ENCODE results near the gene EXOC2. TPM values are rescaled to one million over a fixed set of nuclear protein-coding genes. Genes with fewer than 3 reads are reported as not detected.
"Not testable (repeated sequence)": the region's sequence is repeated elsewhere in the genome, so short reads cannot be mapped to it uniquely, and the experiment has no call there.

EXOC2 gene
- total RNA-seq, 1 experiment from 2014 or later: 39.0 TPM

GRCh38 chr6:583635-584034, 109.3 kb downstream of the EXOC2 start:
- DNase-seq (ENCODE audit: low spot score): no peak

GRCh38 chr6:583116-583515, 109.8 kb downstream of the EXOC2 start:
- no peak for DNase-seq (ENCODE audit: low spot score)

- no peak for DNase-seq (ENCODE audit: low spot score)
Observed at GRCh38 chr6:582370-582769, 110.6 kb downstream of the EXOC2 start.

GRCh38 chr6:579339-579738, 113.6 kb downstream of the EXOC2 start:
- DNase-seq (ENCODE audit: low spot score): peak; percentile 22

DNA sequence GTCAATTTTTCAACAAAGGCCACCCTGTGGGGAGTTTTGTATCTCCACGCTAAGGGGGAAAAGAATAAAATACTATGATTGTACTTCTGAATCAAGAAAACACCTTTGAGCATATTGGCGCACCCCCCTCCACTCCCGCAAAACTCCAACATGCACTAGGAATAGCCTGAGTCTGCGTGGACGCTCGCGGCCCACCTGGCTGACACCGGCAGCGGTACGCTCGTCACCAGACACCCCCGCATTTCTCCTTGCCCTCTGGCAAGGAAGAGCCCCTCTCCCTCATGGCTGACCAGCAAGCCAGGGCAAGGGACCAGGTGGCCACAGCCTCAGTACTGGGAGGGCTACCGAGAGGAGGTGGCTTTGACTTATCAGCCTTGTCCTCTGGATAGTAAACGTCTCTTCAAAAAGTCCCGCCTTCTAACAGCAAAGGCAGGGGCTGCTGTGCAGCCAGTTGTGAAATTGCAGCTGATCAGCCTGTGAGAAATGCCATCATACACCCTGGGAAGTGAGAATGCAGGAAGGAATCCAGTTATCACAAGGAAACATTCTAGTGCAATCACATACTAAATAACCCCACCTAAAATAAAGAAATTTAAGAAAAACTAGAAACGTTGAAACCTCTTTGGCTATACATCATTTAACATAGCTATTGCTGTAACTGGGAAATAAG, 120.2 kb downstream of the EXOC2 start:
- no peak for DNase-seq (ENCODE audit: low spot score)

- DNase-seq (ENCODE audit: low spot score): no peak
Observed at GRCh38 chr6:571892-572291, 121.0 kb downstream of the EXOC2 start.

GRCh38 chr6:570825-571224, 122.1 kb downstream of the EXOC2 start:
- no peak for DNase-seq (ENCODE audit: low spot score)

DNA sequence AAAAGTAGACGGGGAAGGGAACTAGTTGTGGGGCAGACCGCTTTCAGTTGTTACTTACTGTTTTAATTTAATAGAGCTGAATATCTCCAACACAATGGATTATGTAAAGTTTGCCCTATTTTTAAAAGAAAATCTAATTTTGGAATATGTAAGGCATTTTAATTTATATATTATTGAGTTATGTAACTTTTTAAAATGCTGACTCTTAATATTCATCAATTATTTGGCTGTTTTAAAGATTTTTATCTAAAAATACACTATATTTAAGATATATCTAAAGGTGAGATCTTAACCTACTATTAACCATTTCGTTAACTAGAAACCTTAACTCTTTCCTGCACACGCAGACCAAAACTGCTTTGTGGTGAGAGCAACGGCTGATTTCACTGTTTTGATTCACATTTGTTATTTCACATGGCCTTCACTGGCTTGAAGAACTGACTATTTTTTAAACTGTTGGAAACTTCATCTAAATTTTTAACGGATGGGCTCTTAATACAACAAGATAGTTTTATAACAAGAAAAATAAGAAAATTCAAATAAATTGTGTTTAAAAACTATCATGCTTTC, 123.9 kb downstream of the EXOC2 start:
- DNase-seq (ENCODE audit: low spot score): no peak

GRCh38 chr6:568085-568484, 124.9 kb downstream of the EXOC2 start:
- DNase-seq (ENCODE audit: low spot score): no peak

DNA sequence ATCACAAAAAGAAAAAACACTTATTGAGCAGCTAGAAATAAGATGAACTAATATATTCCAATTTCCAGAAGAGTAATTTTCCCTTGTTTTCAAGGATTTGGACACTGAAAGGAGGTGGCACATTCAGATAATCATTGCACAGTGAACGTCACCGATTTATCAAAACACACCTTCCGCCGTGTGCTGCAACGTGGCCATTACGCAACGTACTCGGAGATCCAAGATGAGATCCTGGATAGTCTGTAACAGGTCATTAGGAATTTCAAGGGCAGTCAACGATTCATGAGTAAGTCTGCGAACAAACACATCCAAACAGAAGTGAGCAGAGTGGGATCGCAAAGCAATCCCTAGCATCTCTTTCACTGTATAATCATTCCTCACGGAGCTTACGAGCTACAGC, 129.1 kb downstream of the EXOC2 start:
- DNase-seq (ENCODE audit: low spot score): no peak

- DNase-seq (ENCODE audit: low spot score): no peak
Observed at GRCh38 chr6:562052-562676, 130.8 kb downstream of the EXOC2 start.

GRCh38 chr6:561335-561734, 131.6 kb downstream of the EXOC2 start:
- not testable (repeated sequence) for DNase-seq (ENCODE audit: low spot score)

DNA sequence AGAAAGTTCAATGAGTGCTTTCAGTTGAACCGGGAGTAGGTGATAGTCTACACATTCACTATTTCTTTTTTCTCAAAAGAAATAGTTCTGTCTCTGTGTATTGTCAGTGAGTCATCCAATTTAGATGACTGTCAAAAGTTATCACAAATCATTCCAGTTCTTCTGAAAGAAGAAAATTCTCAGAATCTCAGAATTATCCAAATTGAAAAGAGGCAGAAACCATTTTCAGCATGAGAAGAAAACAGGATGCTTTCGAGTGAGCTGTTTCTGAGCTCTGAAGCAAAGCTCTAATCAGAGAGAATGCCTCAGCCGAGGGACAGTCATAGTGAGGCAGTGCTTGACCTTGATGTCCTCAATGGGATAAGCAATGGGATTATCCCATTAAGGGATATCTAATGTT, 134.0 kb downstream of the EXOC2 start:
- DNase-seq (ENCODE audit: low spot score): no peak

DNA sequence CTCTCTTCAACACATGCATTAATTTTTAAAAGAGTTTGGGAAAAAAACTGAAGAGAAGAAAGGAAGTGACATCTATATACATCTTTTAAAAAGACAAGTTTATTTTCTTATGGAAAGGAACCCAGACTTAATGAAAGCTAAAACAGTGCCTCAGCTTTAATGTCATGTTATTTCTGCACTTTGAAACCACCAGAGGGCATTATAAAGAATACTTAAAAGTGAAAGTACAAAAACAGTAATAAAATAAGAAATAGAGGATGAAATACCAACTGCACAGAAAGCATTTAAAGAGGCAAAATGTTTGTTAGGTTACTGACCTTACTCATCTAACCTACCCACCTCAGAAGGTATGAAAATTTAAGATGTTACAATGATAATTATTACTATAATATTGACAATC, 134.8 kb downstream of the EXOC2 start:
- no peak for DNase-seq (ENCODE audit: low spot score)

- no peak for DNase-seq (ENCODE audit: low spot score)
Observed at GRCh38 chr6:551829-552350, 141.0 kb downstream of the EXOC2 start.

DNA sequence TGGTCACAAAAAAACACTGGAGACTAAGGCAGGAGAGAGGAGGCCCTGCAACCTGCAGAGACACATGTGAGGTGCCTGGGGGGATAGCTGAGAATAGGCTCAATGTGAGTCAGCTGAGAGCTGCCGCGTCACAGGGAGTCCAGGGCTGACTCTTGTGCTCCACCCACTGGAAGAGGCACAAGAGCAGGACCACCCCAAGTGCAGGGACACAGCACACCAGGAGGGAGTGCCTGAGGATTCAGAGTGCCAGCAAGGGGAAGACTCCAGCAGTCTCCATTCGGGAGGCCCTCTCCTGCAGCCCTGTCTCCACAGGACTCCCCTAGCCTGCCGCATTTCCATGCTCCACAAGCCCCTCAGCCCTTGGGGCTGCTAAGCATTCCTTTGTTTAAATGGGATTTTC, 141.5 kb downstream of the EXOC2 start:
- peak; percentile 72 for DNase-seq (ENCODE audit: low spot score)

- no peak for DNase-seq (ENCODE audit: low spot score)
Observed at GRCh38 chr6:549906-550305, 143.0 kb downstream of the EXOC2 start.

GRCh38 chr6:548517-548916, 144.4 kb downstream of the EXOC2 start:
- no peak for DNase-seq (ENCODE audit: low spot score)

GRCh38 chr6:548091-548490, 144.8 kb downstream of the EXOC2 start:
- no peak for DNase-seq (ENCODE audit: low spot score)

DNA sequence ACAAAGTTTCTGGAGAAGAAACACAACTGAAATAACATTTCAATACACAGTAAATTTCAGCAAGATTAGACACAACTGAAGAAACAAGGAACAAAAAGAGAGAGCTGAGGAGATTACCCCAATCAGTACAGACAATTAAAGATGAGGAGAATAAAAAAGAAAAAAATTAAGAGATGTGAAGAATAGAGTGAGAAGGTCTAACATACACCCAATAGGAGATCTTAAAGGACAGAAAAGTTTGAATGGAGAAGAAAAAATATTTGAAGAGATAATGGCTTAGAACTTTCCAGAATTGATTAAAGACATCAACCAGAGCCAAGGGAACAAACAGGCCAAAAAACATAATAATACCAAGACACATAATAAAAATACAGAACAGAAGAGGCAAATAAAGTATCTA, 152.4 kb downstream of the EXOC2 start:
- DNase-seq (ENCODE audit: low spot score): no peak

- DNase-seq (ENCODE audit: low spot score): no peak
Observed at GRCh38 chr6:537114-537513, 155.8 kb downstream of the EXOC2 start.

- no peak for DNase-seq (ENCODE audit: low spot score)
Observed at GRCh38 chr6:530425-530824, 162.5 kb downstream of the EXOC2 start.

- no peak for DNase-seq (ENCODE audit: low spot score)
Observed at GRCh38 chr6:528989-529388, 163.9 kb downstream of the EXOC2 start.
